G401 (cell line): Measurements from ENCODE around the gene AURKAIP1. TPM values are rescaled to one million over a fixed set of nuclear protein-coding genes. Genes with fewer than 3 reads are reported as not detected.
A peak's percentile ranks its signal among the peaks of the same experiment; 100 is the strongest.

Experiments used
- DNase-seq: peaks from one replicate; pipeline ENCODE4 v3.0.0-alpha.2; 2015; ENCODE audit warnings: low spot score
- in situ Hi-C: cut with HindIII; loops from 2 replicates; pipeline ENCODE4 v1.10.0; 2016; ENCODE audit warnings: low sequenced_read_pairs, mixed read lengths
- total RNA-seq: library from RNA; depleted of rRNA; stranded (reverse); fragments of >200 nt; shearing (Covaris generic); gene quantifications from 2 replicates; pipeline ENCODE4 v1.2.3, GENCODE V29; 2014; rRNA removed

The AURKAIP1 gene
- total RNA-seq, 1 experiment from 2014 or later: 210 TPM

GRCh38 chr1:1327291-1327690 is 47.7 kb downstream of the AURKAIP1 start:
- no peak for DNase-seq
- in situ Hi-C loops: no loop called here

GRCh38 chr1:1326075-1326605 is 48.9 kb downstream of the AURKAIP1 start:
- in situ Hi-C loops: no loop called here
- no peak for DNase-seq

GRCh38 chr1:1325288-1326074 is 49.5 kb downstream of the AURKAIP1 start:
- DNase-seq: no peak
- in situ Hi-C loops: no loop called here

- in situ Hi-C loops: no loop called here
- DNase-seq: peak; percentile 86
Observed at GRCh38 chr1:1324524-1325287, 50.3 kb downstream of the AURKAIP1 start, which contains the start of the genes CPTP and INTS11. Gene CPTP, plus strand, starts transcription at chr1:1324802. Its CDS starts 2,109 bp downstream, at chr1:1326911. Gene INTS11, minus strand, starts transcription at chr1:1324660. Its CDS starts 52 bp downstream, at chr1:1324608.

GRCh38 chr1:1324084-1324523 is 50.9 kb downstream of the AURKAIP1 start:
- in situ Hi-C loops: no loop called here
- no peak for DNase-seq

Other genes with a start within 250 kb of the AURKAIP1 start
- not detected in 2 replicates for gene TTLL10, start 201.3 kb downstream of the AURKAIP1 start, total RNA-seq
- 1.2 TPM in 1 of 2 replicates, not detected in the other for gene TNFRSF18, start 168.6 kb downstream of the AURKAIP1 start, total RNA-seq
- not detected in 2 replicates for gene TNFRSF4, start 161.1 kb downstream of the AURKAIP1 start, total RNA-seq
- 92.4 and 99.1 TPM in 2 replicates for gene SDF4, start 143.2 kb downstream of the AURKAIP1 start, total RNA-seq
- gene B3GALT6, start 143.0 kb downstream of the AURKAIP1 start, total RNA-seq: 38.4 and 44.3 TPM in 2 replicates
- gene C1QTNF12, start 128.5 kb downstream of the AURKAIP1 start, total RNA-seq: 5.1 and 13.3 TPM in 2 replicates
- 88.4 and 102 TPM in 2 replicates for gene UBE2J2, start 101.4 kb downstream of the AURKAIP1 start, total RNA-seq
- gene SCNN1D, start 94.8 kb downstream of the AURKAIP1 start, total RNA-seq: 0.71 and 1.2 TPM in 2 replicates
- gene ACAP3, start 67.3 kb downstream of the AURKAIP1 start, total RNA-seq: 23.6 and 33.8 TPM in 2 replicates
- 66.7 and 84.9 TPM in 2 replicates for gene PUSL1, start 66.6 kb downstream of the AURKAIP1 start, total RNA-seq
- gene INTS11, start 50.5 kb downstream of the AURKAIP1 start, total RNA-seq: 107 and 109 TPM in 2 replicates
- 22.5 and 23.5 TPM in 2 replicates for gene CPTP, start 50.4 kb downstream of the AURKAIP1 start, total RNA-seq
- 0.14 TPM in 1 of 2 replicates, not detected in the other for gene TAS1R3, start 43.9 kb downstream of the AURKAIP1 start, total RNA-seq
- gene DVL1, start 25.8 kb downstream of the AURKAIP1 start, total RNA-seq: 66.4 and 70.2 TPM in 2 replicates
- 23.0 and 26.7 TPM in 2 replicates for gene MXRA8, start 16.7 kb downstream of the AURKAIP1 start, total RNA-seq
- 79.4 and 105 TPM in 2 replicates for gene CCNL2, start 24.1 kb upstream of the AURKAIP1 start, total RNA-seq
- gene MRPL20, start 32.1 kb upstream of the AURKAIP1 start, total RNA-seq: 60.9 and 75.0 TPM in 2 replicates
- 0.43 and 0.54 TPM in 2 replicates for gene ANKRD65, start 46.1 kb upstream of the AURKAIP1 start, total RNA-seq
- 20.3 and 26.8 TPM in 2 replicates for gene VWA1, start 60.5 kb upstream of the AURKAIP1 start, total RNA-seq
- 0.14 TPM in 1 of 2 replicates, not detected in the other for gene ATAD3C, start 74.5 kb upstream of the AURKAIP1 start, total RNA-seq
- gene ATAD3B, start 96.6 kb upstream of the AURKAIP1 start, total RNA-seq: 73.1 and 102 TPM in 2 replicates
- gene ATAD3A, start 137.0 kb upstream of the AURKAIP1 start, total RNA-seq: 88.6 and 111 TPM in 2 replicates
- gene TMEM240, start 165.4 kb upstream of the AURKAIP1 start, total RNA-seq: 1.1 TPM in 1 of 2 replicates, not detected in the other
- 145 and 169 TPM in 2 replicates for gene SSU72, start 199.7 kb upstream of the AURKAIP1 start, total RNA-seq
- gene FNDC10, start 224.9 kb upstream of the AURKAIP1 start, total RNA-seq: 1.2 and 6.8 TPM in 2 replicates
- gene MIB2, start 240.3 kb upstream of the AURKAIP1 start, total RNA-seq: 37.1 and 63.9 TPM in 2 replicates